OCI-M1 (cell line): ENCODE data around the gene C1QA.

Experiments
- DNase-seq: peaks from one replicate; lab custom pipeline; 2025; lab: John Stamatoyannopoulos, UW

C1QA gene

GRCh38 chr1:22612671-22613571 lies 23.5 kb upstream of the C1QA start:
- no peak for DNase-seq

- DNase-seq: no peak
These were observed 22.9 kb upstream of the C1QA start for GRCh38 chr1:22613572-22613918.

- DNase-seq: no peak
These were observed 22.5 kb upstream of the C1QA start for GRCh38 chr1:22613951-22614350.

- DNase-seq: no peak
These were observed 20.5 kb upstream of the C1QA start for GRCh38 chr1:22615886-22616285.

GRCh38 chr1:22616571-22616970 lies 19.9 kb upstream of the C1QA start:
- DNase-seq: no peak

GRCh38 chr1:22618056-22618455 lies 18.4 kb upstream of the C1QA start:
- DNase-seq: no peak

- peak; percentile 55 for DNase-seq
These were observed 17.2 kb upstream of the C1QA start for GRCh38 chr1:22619252-22619651.

GRCh38 chr1:22619798-22620197 lies 16.6 kb upstream of the C1QA start:
- no peak for DNase-seq

- no peak for DNase-seq
These were observed 14.7 kb upstream of the C1QA start for GRCh38 chr1:22621761-22622160.

GRCh38 chr1:22625262-22625925 lies 11.0 kb upstream of the C1QA start:
- peak; percentile 10 for DNase-seq

- DNase-seq: no peak
These were observed 9.9 kb upstream of the C1QA start for GRCh38 chr1:22626237-22627157.

- no peak for DNase-seq
These were observed 9.1 kb upstream of the C1QA start for GRCh38 chr1:22627331-22627730.

GRCh38 chr1:22628698-22629444 lies 7.6 kb upstream of the C1QA start:
- DNase-seq: no peak

- DNase-seq: no peak
These were observed 6.5 kb upstream of the C1QA start for GRCh38 chr1:22629886-22630285.

- no peak for DNase-seq
These were observed 2.5 kb upstream of the C1QA start for GRCh38 chr1:22633697-22634463.

- no peak for DNase-seq
These were observed 992 bp upstream of the C1QA start for GRCh38 chr1:22635436-22635835.

GRCh38 chr1:22636927-22637326 lies 499 bp downstream of the C1QA start:
- DNase-seq: no peak

- no peak for DNase-seq
These were observed 1.5 kb downstream of the C1QA start for GRCh38 chr1:22637907-22638445.

- no peak for DNase-seq
These were observed 2.2 kb downstream of the C1QA start for GRCh38 chr1:22638476-22639234.

GRCh38 chr1:22639286-22639685 lies 2.9 kb downstream of the C1QA start:
- peak; percentile 40 for DNase-seq
